Right kidney (tissue), 1 donor: ENCODE measurements around the gene TMEM266.

Experiments
- DNase-seq: peaks from one replicate; pipeline ENCODE4 v3.0.0-alpha.2; 2016

Gene TMEM266

DNA sequence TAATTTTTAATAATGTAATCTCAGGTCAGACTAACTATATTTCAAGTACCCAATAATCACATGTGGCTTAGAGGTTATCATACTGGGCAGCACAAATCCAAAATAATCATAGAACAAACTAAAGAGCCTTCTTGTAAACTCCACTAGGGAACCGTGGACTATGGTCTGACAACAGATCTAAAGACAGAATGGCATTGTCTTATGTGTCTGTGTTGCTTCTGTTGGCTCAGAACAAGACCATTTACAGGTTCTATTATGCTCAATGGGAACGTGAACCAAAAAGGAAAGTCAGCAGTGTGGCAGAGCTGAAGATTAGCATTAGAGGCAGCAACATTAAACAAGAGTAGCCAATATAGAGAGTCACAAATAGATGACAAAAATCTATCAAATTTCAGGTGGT, 176.6 kb downstream of the TMEM266 start:
- no peak for DNase-seq

DNA sequence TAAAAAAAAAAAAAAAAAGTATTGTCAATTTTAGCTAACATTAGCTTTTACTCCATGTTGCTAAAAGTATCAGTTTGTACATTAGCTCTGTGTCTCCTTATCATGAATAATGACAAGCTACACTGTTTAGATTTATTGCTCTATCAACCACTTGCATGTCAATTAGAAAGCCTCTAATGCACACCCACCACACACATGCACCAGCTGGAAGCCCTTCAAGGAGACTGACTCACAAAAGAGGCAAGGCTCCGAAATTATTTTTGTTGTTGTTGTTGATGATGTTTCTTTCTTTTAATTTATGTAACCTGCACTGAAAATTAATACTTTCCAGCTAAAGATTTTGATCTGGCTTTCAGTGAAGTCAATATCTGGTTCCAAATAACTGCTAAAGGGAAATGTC, 180.0 kb downstream of the TMEM266 start:
- DNase-seq: no peak

DNA sequence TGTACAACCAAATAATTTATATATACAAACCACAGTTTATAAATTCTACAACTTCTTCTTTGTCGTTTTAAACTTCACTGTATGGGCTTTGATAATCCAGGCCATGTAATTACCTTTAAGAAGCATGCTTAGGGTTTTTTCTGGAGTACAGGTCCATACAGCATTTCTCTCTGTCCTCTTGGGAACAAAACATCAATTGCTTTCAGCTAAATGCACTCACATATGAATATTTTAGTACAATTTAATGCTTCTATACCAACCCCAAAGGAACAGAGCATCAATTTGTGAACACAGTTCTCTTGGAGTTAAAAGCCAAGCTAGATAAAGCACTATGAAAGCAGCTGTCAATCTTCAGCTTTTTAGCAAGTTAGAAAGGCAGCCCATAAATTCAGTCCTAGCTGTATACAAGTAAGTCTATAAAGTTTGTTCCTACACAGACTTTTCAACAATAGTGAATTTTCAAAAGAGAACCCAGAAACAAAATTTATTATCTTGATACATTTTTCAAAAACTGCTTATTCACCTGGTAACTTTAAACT, 185.4 kb downstream of the TMEM266 start:
- no peak for DNase-seq

DNA sequence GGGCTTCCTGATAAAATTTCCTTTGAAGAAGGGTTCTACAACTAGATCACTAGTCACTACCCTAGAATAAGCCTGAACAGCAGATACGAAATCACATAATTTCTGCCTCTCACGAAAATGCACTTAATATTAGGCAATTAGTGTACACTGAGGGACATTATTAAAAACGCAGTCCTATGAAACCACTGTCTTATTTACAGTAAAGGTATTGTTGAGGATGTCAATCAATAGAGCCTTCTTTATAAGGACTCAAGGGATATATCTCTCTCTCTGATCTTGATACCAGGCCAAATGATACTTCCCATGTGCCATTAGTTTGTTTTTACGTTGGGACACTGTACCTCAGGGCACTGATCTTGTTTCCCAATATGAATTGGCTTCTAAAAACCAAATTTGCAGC, 191.9 kb downstream of the TMEM266 start:
- DNase-seq: no peak

DNA sequence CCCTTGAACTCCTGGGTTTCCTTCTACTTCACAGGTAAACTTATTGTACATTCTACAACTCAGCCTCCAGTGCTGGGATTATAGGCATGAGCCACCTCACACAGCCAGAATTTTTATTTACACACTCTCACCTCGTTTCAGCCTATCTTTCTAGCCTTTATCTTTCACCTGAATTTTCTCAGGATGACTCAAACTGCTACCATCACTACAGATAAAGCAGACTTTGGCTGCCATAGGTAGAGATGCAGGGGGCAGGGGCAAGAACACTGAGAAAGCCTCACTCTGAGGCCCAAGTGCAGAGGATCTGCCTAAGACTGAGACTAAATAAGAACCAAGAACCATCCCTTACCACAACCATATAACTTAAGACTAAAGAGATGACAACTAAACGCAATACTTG, 192.5 kb downstream of the TMEM266 start:
- DNase-seq: no peak

DNA sequence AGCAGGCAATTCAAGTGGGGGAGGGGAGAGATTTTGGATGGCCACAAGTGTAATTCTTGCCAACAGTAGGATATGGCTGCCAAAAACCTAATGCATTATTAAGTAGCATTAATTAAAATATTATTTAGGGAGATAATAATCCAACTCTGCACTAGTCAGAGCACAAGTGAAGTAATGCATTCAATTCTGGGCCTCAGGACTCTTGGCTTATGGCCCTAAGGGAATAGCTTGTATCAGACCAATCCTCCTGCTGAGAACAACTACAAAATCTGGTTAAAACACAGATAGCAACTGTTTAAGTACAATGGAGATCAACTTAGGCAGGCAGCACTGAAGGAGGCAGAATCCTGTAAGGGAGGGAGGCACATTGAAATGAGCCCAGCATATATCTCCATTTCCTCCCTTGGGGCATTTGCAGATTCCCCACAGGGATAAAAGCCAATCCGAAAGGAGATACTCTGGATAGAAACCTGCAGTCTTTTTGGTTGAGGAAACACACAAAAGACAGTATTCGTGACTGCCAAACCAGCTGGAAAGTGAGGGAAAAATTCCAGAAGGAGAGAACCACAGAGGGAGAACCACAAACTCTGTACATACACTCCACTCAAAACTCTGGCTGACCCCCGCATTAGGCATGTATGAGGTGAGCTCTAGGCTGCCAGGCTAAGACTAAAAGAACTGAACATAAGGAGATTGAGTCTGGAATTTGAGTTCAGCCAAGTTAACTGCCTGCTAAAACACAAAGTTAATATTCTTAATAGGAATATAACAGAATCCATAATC, 194.1 kb downstream of the TMEM266 start:
- DNase-seq: no peak
